KMS-11 (cell line): ENCODE data around the gene TWSG1.

ENCODE experiments used
- H2AFZ ChIP-seq: fragments of 200-600 bp; sonication (generic); 2 replicates; pipeline ENCODE4 v1.6.1; 2016; ENCODE audit warnings: antibody characterized with exemption, mixed run types, low read depth
- H3K27ac ChIP-seq: fragments of 200-600 bp; sonication (generic); 2 replicates; pipeline ENCODE4 v1.6.1; 2016; ENCODE audit warnings: mild to moderate bottlenecking, mixed run types
- H3K27me3 ChIP-seq: fragments of 200-600 bp; sonication (generic); 2 replicates; pipeline ENCODE4 v1.6.1; 2017; ENCODE audit warnings: mild to moderate bottlenecking, low read depth, mixed run types, moderate library complexity; ENCODE audit not compliant: insufficient read depth
- H3K36me3 ChIP-seq: fragments of 200-600 bp; sonication (generic); 2 replicates; pipeline ENCODE4 v1.6.1; 2017; ENCODE audit warnings: mild to moderate bottlenecking, mixed run types; ENCODE audit not compliant: insufficient read depth
- H3K4me1 ChIP-seq: fragments of 200-600 bp; sonication (generic); 2 replicates; pipeline ENCODE4 v1.6.1; 2016; ENCODE audit warnings: mild to moderate bottlenecking, low read depth, mixed run types; ENCODE audit not compliant: poor library complexity, severe bottlenecking
- H3K4me2 ChIP-seq: fragments of 200-600 bp; sonication (generic); 2 replicates; pipeline ENCODE4 v1.7.0; 2016; ENCODE audit warnings: mild to moderate bottlenecking, mixed run types
- H3K4me3 ChIP-seq: fragments of 200-600 bp; sonication (generic); IDR thresholded peaks from 2 replicates; pipeline ENCODE4 v1.6.1; 2017; ENCODE audit warnings: low read depth, low read length, mixed read lengths; ENCODE audit not compliant: insufficient read depth
- H3K79me2 ChIP-seq: fragments of 200-600 bp; sonication (generic); 2 replicates; pipeline ENCODE4 v1.6.1; 2016; ENCODE audit warnings: low read depth, mixed run types; ENCODE audit not compliant: insufficient read depth
- H3K9ac ChIP-seq: fragments of 200-600 bp; sonication (generic); 2 replicates; pipeline ENCODE4 v1.6.1; 2016; ENCODE audit warnings: mild to moderate bottlenecking, mixed run types
- H4K20me1 ChIP-seq: fragments of 200-600 bp; sonication (generic); 2 replicates; pipeline ENCODE4 v1.6.1; 2016; ENCODE audit warnings: mild to moderate bottlenecking, mixed run types; ENCODE audit not compliant: insufficient read depth
- TF ChIP-seq, protein P1 (sequence below): fragments of 200-600 bp; sonication (generic); conservative IDR thresholded peaks from 2 replicates; pipeline ENCODE4 v1.6.1; 2017; ENCODE audit warnings: low read depth, mild to moderate bottlenecking, antibody characterized with exemption, low read length, moderate library complexity, mixed read lengths

The TWSG1 gene

DNA sequence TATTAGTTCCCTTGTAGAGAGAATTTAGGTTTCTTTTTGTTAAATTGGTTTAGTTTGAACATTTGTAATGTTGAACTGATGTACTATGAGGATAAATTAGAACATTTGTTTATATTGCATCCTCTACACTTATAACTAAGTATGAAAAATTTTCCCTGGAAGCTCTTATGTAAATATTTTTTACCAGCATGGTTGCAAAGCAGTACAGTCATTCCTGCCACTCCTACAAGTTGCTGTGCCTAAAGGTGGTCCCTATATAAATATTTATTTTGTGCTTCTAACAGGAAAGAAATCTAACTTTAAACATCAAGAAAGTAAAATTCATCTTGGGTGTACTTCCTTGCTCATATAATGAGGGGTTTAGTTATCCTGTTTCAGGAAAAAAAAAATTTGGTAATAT is 14.2 kb downstream of the TWSG1 start:
- H3K4me2 ChIP-seq, result peak overlapping the region; percentile 54
- H3K4me3 ChIP-seq, result no peak overlapping the region
- no peak overlapping the region for H3K27ac ChIP-seq
- no peak overlapping the region; the same call in 1 of the 2 replicates for H3K9ac ChIP-seq
- no peaks in the 10 kb centered on the region for H3K36me3 ChIP-seq
- peaks cover 6% of the 10 kb centered on the region; the same call in 1 of the 2 replicates for H3K79me2 ChIP-seq
- H3K27me3 ChIP-seq, result no peaks in the 10 kb centered on the region
- H4K20me1 ChIP-seq, result no peaks in the 10 kb centered on the region
- H3K4me1 ChIP-seq, result peaks cover 27% of the 10 kb centered on the region
- H2AFZ ChIP-seq, result no peak overlapping the region
- TF ChIP-seq, protein P1, sequence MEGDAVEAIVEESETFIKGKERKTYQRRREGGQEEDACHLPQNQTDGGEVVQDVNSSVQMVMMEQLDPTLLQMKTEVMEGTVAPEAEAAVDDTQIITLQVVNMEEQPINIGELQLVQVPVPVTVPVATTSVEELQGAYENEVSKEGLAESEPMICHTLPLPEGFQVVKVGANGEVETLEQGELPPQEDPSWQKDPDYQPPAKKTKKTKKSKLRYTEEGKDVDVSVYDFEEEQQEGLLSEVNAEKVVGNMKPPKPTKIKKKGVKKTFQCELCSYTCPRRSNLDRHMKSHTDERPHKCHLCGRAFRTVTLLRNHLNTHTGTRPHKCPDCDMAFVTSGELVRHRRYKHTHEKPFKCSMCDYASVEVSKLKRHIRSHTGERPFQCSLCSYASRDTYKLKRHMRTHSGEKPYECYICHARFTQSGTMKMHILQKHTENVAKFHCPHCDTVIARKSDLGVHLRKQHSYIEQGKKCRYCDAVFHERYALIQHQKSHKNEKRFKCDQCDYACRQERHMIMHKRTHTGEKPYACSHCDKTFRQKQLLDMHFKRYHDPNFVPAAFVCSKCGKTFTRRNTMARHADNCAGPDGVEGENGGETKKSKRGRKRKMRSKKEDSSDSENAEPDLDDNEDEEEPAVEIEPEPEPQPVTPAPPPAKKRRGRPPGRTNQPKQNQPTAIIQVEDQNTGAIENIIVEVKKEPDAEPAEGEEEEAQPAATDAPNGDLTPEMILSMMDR, result no peak

DNA sequence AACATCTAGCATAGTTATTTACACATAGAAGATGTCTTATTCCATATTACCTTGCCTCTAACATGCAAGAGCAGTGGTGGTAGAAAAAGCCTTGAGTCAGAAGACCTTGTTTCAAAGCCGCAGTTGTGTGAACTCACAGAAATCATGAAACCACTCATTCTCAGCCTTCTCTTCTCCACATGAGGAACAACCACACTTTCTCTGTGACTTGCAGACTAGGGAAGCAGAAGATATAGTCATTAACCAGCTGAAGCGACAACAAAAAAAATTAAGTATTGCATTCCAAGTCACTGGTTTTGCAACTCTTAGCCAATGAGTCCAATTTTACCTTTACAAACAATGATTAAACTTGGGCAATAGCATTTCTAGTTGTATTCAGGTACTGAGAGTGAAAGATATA is 19.0 kb downstream of the TWSG1 start:
- no peaks in the 10 kb centered on the region for H3K36me3 ChIP-seq
- no peak overlapping the region for H3K4me3 ChIP-seq
- H3K27ac ChIP-seq, result no peak overlapping the region
- no peak overlapping the region for H3K4me2 ChIP-seq
- TF ChIP-seq, protein P1, result no peak
- no peaks in the 10 kb centered on the region for H3K27me3 ChIP-seq
- no peaks in the 10 kb centered on the region for H4K20me1 ChIP-seq
- H3K79me2 ChIP-seq, result peaks cover 6% of the 10 kb centered on the region; the same call in 1 of the 2 replicates
- H2AFZ ChIP-seq, result no peak overlapping the region
- no peak overlapping the region for H3K9ac ChIP-seq
- peaks cover 11% of the 10 kb centered on the region for H3K4me1 ChIP-seq

DNA sequence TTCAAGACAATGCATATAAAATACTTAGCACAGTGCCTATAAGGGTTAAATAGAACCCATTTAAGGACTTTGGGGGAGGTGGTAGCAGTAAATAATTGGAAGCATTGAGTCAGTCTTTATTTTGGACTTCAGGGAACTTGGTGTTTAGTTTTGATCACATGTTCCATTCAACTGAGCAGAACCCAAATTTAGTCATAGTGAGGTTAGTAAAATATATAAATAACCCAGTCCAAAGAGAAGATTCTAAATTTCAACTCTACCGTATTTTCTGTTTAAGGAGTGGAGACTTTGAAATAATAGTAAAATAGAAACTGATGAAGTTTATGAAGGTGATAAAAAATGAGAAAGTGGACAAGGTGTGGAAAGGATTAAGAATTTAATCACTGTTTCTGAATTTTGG is 19.7 kb downstream of the TWSG1 start:
- TF ChIP-seq, protein P1, result no peak
- H3K9ac ChIP-seq, result no peak overlapping the region
- H3K36me3 ChIP-seq, result no peaks in the 10 kb centered on the region
- no peak overlapping the region for H2AFZ ChIP-seq
- H3K27ac ChIP-seq, result no peak overlapping the region
- H3K27me3 ChIP-seq, result no peaks in the 10 kb centered on the region
- H3K79me2 ChIP-seq, result peaks cover 6% of the 10 kb centered on the region; the same call in 1 of the 2 replicates
- H3K4me3 ChIP-seq, result no peak overlapping the region
- peaks cover 4% of the 10 kb centered on the region for H3K4me1 ChIP-seq
- H4K20me1 ChIP-seq, result no peaks in the 10 kb centered on the region
- no peak overlapping the region for H3K4me2 ChIP-seq

DNA sequence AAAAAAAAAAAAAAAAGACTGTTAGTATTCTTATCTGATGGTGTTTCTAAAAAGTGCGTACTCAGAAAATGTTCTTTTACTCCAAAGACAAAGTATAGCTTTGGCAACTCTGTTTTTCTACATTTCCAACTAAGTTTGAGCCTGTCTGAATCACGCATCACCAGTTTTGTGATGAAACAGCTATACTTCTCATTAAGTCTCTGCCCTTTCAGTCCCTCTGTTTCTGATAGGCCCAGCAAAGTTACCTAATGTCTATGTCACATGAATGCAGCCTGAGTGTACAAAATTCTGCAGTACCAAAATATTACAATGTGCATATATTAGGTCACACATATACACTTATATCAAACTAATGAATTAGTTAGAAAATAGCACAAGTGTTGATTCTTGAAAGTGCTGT is 22.4 kb downstream of the TWSG1 start:
- TF ChIP-seq, protein P1, result no peak
- no peak overlapping the region for H3K27ac ChIP-seq
- H3K4me2 ChIP-seq, result no peak overlapping the region
- peaks cover 6% of the 10 kb centered on the region; the same call in 1 of the 2 replicates for H3K79me2 ChIP-seq
- H3K27me3 ChIP-seq, result no peaks in the 10 kb centered on the region
- no peaks in the 10 kb centered on the region for H3K36me3 ChIP-seq
- no peak overlapping the region for H3K4me3 ChIP-seq
- no peaks in the 10 kb centered on the region for H3K4me1 ChIP-seq
- H4K20me1 ChIP-seq, result no peaks in the 10 kb centered on the region
- no peak overlapping the region for H3K9ac ChIP-seq
- H2AFZ ChIP-seq, result no peak overlapping the region
